Peyer's patch (tissue), 4 donors: Measurements from ENCODE around the gene DNAJB8.

Experiments used
- CTCF ChIP-seq, 6 experiments: fragments of 450-650 bp in 4 of 6; fragments of 200-600 bp in 2 of 6; sonication (generic) in 1 of 6; IDR thresholded peaks; one replicate each; pipeline ENCODE4 v1.5.1; 2017 to 2019; ENCODE audit warnings: antibody characterized with exemption in 6 of 6, mild to moderate bottlenecking in 3 of 6, moderate library complexity in 1 of 6
- POLR2A ChIP-seq, 2 donors: fragments of 450-650 bp; IDR thresholded peaks; one replicate each; pipeline ENCODE4 v1.5.1; 2017; ENCODE audit warnings: antibody characterized with exemption in 2 of 2, mild to moderate bottlenecking in 2 of 2, moderate library complexity in 2 of 2

- TF ChIP-seq CTCF (IDR thresholded peaks at IDR 0.05) (no peak), POLR2A (IDR thresholded peaks at IDR 0.05) (no peak)
These were observed 10.0 kb upstream of the DNAJB8 start for GRCh38 chr3:128476659-128477058.
